UCSD-AML1 (cell line): ENCODE data around the gene MAPK1.
"Not testable (repeated sequence)": the region's sequence is repeated elsewhere in the genome, so short reads cannot be mapped to it uniquely, and the experiment has no call there.

Experiments used
- DNase-seq: peaks from one replicate; lab custom pipeline; 2025; ENCODE audit not compliant: unreplicated experiment; lab: John Stamatoyannopoulos, UW

Gene MAPK1

GRCh38 chr22:21867528-21868266 is at the start of gene MAPK1:
MAPK1 (minus strand) TSS chr22:21867645; CDS start chr22:21867440, 205 bp downstream.
- DNase-seq, result peak; percentile 93

- DNase-seq, result no peak
Observed at GRCh38 chr22:21916309-21916918, 49.0 kb upstream of the MAPK1 start.

GRCh38 chr22:21915624-21916308 is 48.3 kb upstream of the MAPK1 start:
- DNase-seq, result no peak

- DNase-seq, result not testable (repeated sequence)
Observed at GRCh38 chr22:21914033-21914642, 46.7 kb upstream of the MAPK1 start.

GRCh38 chr22:21910367-21910766 is 42.9 kb upstream of the MAPK1 start:
- DNase-seq, result not testable (repeated sequence)

GRCh38 chr22:21909871-21910270 is 42.4 kb upstream of the MAPK1 start:
- DNase-seq, result no peak

- no peak for DNase-seq
Observed at GRCh38 chr22:21907638-21908522, 40.4 kb upstream of the MAPK1 start.

GRCh38 chr22:21905234-21905633 is 37.8 kb upstream of the MAPK1 start:
- DNase-seq, result not testable (repeated sequence)

GRCh38 chr22:21904250-21904789 is 36.9 kb upstream of the MAPK1 start:
- DNase-seq, result no peak

- DNase-seq, result no peak
Observed at GRCh38 chr22:21903283-21903682, 35.8 kb upstream of the MAPK1 start.

GRCh38 chr22:21902296-21903087 is 35.0 kb upstream of the MAPK1 start:
- no peak for DNase-seq

- DNase-seq, result no peak
Observed at GRCh38 chr22:21898354-21898896, 31.0 kb upstream of the MAPK1 start.

GRCh38 chr22:21896951-21897513 is 29.6 kb upstream of the MAPK1 start:
- DNase-seq, result no peak

GRCh38 chr22:21896275-21896674 is 28.8 kb upstream of the MAPK1 start:
- not testable (repeated sequence) for DNase-seq

- DNase-seq, result no peak
Observed at GRCh38 chr22:21894799-21895198, 27.4 kb upstream of the MAPK1 start.

- DNase-seq, result no peak
Observed at GRCh38 chr22:21889251-21889990, 22.0 kb upstream of the MAPK1 start.

- no peak for DNase-seq
Observed at GRCh38 chr22:21887841-21888240, 20.4 kb upstream of the MAPK1 start.

GRCh38 chr22:21883930-21884329 is 16.5 kb upstream of the MAPK1 start:
- DNase-seq, result not testable (repeated sequence)
